ENCODE data around the gene UTP25. TPM values are rescaled to one million over a fixed set of nuclear protein-coding genes. Genes with fewer than 3 reads are reported as not detected.

Gene UTP25
- total and polyA plus RNA-seq, 2 donors (not counting 3 experiments of a cell fraction or from before 2014, with no cell fraction given), result 6.6 to 11.7 TPM

- intact Hi-C loops (cut with micrococcal nuclease), result loop anchor here (1.0 kb wide), 1 partner anchor 21 kb away; no protein-coding TSS in a partner anchor
- no peaks in the 10 kb centered on the region for H3K79me2 ChIP-seq (ENCODE audit: control insufficient read depth, insufficient read depth, low read length)
- no peak for FAIRE-seq
Measured at GRCh38 chr1:209802780-209803152, 25.0 kb upstream of the UTP25 start.

More at GRCh38 chr1:209802780-209803152, 25.0 kb upstream of the UTP25 start:
- no TSS peak for BruUV-seq (replicated peaks)
- Histone ChIP-seq H3K9me1 (replicated peaks; ENCODE audit: control insufficient read depth, extremely low read depth, insufficient read depth, low read length) (no peaks in the 10 kb centered on the region), H3K9ac (replicated peaks; ENCODE audit: extremely low read depth, insufficient read depth, low read length) (peak overlapping the region; percentile 91), H3K4me3 (replicated peaks in 1 of 3; ENCODE audit: insufficient read depth in 1 of 3, low read depth in 1 of 3, low read length in 3 of 3) (no peak overlapping the region), H3K27me3 (ENCODE audit: control insufficient read depth in 2 of 2, insufficient read depth in 2 of 2, low read length in 2 of 2) (no peaks in the 10 kb centered on the region), H3K4me1 (ENCODE audit: control insufficient read depth, extremely low read depth, insufficient read depth, low read length) (peaks cover 35% of the 10 kb centered on the region), H3K4me2 (ENCODE audit: insufficient read depth, low read length) (no peak overlapping the region), H3K27ac (ENCODE audit: insufficient read depth, low read depth, low read length) (peak overlapping the region; percentile 99), H2AFZ (ENCODE audit: low read depth, low read length) (no peak overlapping the region), H4K20me1 (replicated peaks; ENCODE audit: control insufficient read depth, extremely low read depth, insufficient read depth, low read length) (no peaks in the 10 kb centered on the region), H3K36me3 (ENCODE audit: control insufficient read depth in 2 of 2, extremely low read depth in 1 of 2, insufficient read depth in 2 of 2, low read length in 2 of 2) (no peaks in the 10 kb centered on the region), H3K9me3 (replicated peaks; ENCODE audit: control insufficient read depth, insufficient read depth, low read length) (no peaks in the 10 kb centered on the region)
- no peak for DNase-seq (ENCODE audit: low read depth, low spot score)
- TF ChIP-seq POLR2AphosphoS5 (IDR thresholded peaks at IDR 0.05; ENCODE audit: insufficient read depth, low read depth, low read length), result no peak
- TF ChIP-seq POLR2A (IDR thresholded peaks at IDR 0.05; ENCODE audit: low read depth, low read length), result no peak
- TF ChIP-seq, protein P1, sequence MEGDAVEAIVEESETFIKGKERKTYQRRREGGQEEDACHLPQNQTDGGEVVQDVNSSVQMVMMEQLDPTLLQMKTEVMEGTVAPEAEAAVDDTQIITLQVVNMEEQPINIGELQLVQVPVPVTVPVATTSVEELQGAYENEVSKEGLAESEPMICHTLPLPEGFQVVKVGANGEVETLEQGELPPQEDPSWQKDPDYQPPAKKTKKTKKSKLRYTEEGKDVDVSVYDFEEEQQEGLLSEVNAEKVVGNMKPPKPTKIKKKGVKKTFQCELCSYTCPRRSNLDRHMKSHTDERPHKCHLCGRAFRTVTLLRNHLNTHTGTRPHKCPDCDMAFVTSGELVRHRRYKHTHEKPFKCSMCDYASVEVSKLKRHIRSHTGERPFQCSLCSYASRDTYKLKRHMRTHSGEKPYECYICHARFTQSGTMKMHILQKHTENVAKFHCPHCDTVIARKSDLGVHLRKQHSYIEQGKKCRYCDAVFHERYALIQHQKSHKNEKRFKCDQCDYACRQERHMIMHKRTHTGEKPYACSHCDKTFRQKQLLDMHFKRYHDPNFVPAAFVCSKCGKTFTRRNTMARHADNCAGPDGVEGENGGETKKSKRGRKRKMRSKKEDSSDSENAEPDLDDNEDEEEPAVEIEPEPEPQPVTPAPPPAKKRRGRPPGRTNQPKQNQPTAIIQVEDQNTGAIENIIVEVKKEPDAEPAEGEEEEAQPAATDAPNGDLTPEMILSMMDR (IDR thresholded peaks at IDR 0.05; ENCODE audit: extremely low read depth in 1 of 2, insufficient read depth in 1 of 2, low read depth in 1 of 2, low read length in 2 of 2), result no peak
- TF ChIP-seq JUN (IDR thresholded peaks at IDR 0.05; ENCODE audit: borderline replicate concordance, insufficient read depth, insufficient read length, low read depth), result no peak
- TF ChIP-seq GATA2 (IDR thresholded peaks at IDR 0.05; ENCODE audit: insufficient read depth, insufficient read length, low read depth, low read length), result no peak
- no peak for TF ChIP-seq FOS (IDR thresholded peaks at IDR 0.05; ENCODE audit: borderline replicate concordance, insufficient read depth, low read length)
- TF ChIP-seq EZH2 (IDR thresholded peaks at IDR 0.05; ENCODE audit: borderline replicate concordance, low read depth, low read length, severe bottlenecking), result no peak
- no peak for TF ChIP-seq MYC (IDR thresholded peaks at IDR 0.05; ENCODE audit: low read depth, low read length)
- TF ChIP-seq, protein P2, sequence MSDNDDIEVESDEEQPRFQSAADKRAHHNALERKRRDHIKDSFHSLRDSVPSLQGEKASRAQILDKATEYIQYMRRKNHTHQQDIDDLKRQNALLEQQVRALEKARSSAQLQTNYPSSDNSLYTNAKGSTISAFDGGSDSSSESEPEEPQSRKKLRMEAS (IDR thresholded peaks at IDR 0.05; ENCODE audit: insufficient read depth, insufficient read length), result no peak
- ChIA-PET POLR2A (interaction anchor here (1.5 kb wide), 1 partner anchor 37 kb away, joined by 6 read pairs; no protein-coding TSS in a partner anchor), CTCF (interaction anchor here (0.8 to 2.7 kb wide), 3 partner anchors 11 to 21 kb away, joined by 3 to 20 read pairs (median 9); partner anchors contain the start of gene C1orf74)
- dilution Hi-C loops (cut with MboI; ENCODE audit: extremely low pct_ligation_motif_present, low sequenced_read_pairs), result no loop called here

Data from endothelial cell of umbilical vein (primary cell).